ENCODE data around the gene RNF115.

DNA sequence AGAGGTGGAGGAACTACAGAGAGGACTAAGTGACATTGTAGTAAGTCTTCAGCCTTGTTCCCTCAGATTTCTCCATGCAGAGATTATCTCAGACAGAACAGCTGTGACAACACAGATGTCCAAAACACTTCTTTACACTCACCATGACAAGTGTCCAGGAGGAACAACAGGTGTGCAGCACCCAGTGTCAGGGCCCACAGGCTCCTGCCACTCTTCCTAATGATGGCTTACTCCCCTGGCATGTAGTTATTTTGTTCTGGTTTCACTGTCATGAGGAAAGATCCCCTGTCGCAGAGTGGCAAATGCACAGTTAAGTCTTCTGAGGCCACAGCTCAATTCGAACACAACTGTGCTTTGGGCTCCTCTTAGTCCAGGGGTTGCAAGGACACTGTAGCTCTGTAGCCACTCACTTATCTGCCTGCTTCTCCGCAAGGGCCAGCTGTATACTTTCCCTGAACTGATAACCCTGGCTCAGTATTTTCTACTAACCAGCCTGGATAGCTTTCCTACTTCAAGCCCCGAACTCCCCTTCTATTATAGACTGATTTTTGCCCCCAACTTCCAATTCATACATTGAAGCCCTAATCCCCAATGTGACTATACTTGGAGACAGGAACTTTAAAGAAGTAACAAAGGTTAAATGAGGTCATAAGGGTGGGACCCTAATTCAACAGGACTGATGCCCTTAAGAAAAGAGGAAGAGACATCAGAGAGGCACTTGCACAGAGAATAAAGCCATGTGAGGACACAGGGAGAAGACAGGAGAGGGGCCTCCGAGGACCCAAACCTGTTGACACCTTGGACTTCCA lies 127.9 kb downstream of the RNF115 start:
- TF ChIP-seq, protein P1, sequence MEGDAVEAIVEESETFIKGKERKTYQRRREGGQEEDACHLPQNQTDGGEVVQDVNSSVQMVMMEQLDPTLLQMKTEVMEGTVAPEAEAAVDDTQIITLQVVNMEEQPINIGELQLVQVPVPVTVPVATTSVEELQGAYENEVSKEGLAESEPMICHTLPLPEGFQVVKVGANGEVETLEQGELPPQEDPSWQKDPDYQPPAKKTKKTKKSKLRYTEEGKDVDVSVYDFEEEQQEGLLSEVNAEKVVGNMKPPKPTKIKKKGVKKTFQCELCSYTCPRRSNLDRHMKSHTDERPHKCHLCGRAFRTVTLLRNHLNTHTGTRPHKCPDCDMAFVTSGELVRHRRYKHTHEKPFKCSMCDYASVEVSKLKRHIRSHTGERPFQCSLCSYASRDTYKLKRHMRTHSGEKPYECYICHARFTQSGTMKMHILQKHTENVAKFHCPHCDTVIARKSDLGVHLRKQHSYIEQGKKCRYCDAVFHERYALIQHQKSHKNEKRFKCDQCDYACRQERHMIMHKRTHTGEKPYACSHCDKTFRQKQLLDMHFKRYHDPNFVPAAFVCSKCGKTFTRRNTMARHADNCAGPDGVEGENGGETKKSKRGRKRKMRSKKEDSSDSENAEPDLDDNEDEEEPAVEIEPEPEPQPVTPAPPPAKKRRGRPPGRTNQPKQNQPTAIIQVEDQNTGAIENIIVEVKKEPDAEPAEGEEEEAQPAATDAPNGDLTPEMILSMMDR (IDR thresholded peaks at IDR 0.05), result no peak
- no peak for TF ChIP-seq EP300 (IDR thresholded peaks at IDR 0.05)
